Measurements from ENCODE around the gene OR51G2. TPM values are rescaled to one million over a fixed set of nuclear protein-coding genes. Genes with fewer than 3 reads are reported as not detected.

The OR51G2 gene
- total and polyA plus RNA-seq, 11 donors, result not detected

DNA sequence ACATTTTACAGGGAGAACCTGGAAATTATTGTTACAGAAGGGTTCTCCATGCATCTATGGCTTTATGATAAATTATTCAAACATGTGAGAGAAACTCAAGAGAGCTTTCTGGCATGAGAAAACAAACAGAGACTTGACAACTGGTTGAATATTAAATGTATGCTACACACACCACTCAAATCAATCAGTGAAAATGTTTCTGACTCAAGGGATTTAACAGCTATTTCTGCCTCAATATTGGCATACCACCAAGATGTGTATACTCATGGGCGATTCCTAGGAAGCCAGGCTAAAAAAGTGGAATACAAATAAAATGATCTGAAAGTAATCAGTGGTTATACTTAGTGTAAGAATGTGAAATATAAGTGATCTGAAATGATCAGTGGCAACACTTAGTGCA lies 53.3 kb downstream of the OR51G2 start:
- H3K4me3 ChIP-seq, result no peak overlapping the region
- TF ChIP-seq POLR2A (IDR thresholded peaks at IDR 0.05) (no peak), CTCF (IDR thresholded peaks at IDR 0.05) (no peak)
- no peaks in the 10 kb centered on the region for H3K36me3 ChIP-seq
- no peak overlapping the region for H3K27ac ChIP-seq
- no peak for DNase-seq
- 14 to 52% (median 28%) methylated on average over 1 of the region's 1 CpG for WGBS, 4 donors
- intact Hi-C loops (cut with DNase I), result no loop called here
- peaks cover 0 to 5% (median 0%) of the 10 kb centered on the region in 12 donors for H3K4me1 ChIP-seq
- H3K9me3 ChIP-seq, result peaks cover 0 to 6% (median 0%) of the 10 kb centered on the region in 12 donors
- no peaks in the 10 kb centered on the region for H3K27me3 ChIP-seq
- ATAC-seq, result no peak

GRCh38 chr11:4863876-4864275 lies 55.3 kb downstream of the OR51G2 start:
- 24 to 43% (median 38%) methylated on average over 4 of the region's 4 CpGs for WGBS, 4 donors
- peak; percentile 57 to 70 (median 61) for ATAC-seq

More at GRCh38 chr11:4863876-4864275, 55.3 kb downstream of the OR51G2 start:
- Histone ChIP-seq H3K9me3 (peaks cover 0 to 6% (median 0%) of the 10 kb centered on the region in 12 donors), H3K36me3 (no peaks in the 10 kb centered on the region), H3K27me3 (no peaks in the 10 kb centered on the region), H3K27ac (no peak overlapping the region), H3K4me1 (peaks cover 0 to 5% (median 0%) of the 10 kb centered on the region in 12 donors), H3K4me3 (no peak overlapping the region)
- intact Hi-C loops (cut with DNase I), result no loop called here
- no peak for TF ChIP-seq CTCF (IDR thresholded peaks at IDR 0.05)
- no peak for TF ChIP-seq POLR2A (IDR thresholded peaks at IDR 0.05)
- no peak for DNase-seq

Other genes with a start within 250 kb of the OR51G2 start
- gene OR51E2, start 221.5 kb downstream of the OR51G2 start, total RNA-seq, result under 1 TPM in 5 of 9 donors, not detected in 4; 0.10 to 0.50 (median 0.30) TPM
- gene OR51E2, start 221.5 kb downstream of the OR51G2 start, polyA plus RNA-seq, result under 1 TPM; 0.08 to 0.11 TPM
- not detected for gene MMP26, start 214.6 kb downstream of the OR51G2 start, total RNA-seq
- gene MMP26, start 214.6 kb downstream of the OR51G2 start, polyA plus RNA-seq, result not detected
- not detected for gene OR51F1, start 149.4 kb downstream of the OR51G2 start, total RNA-seq
- gene OR51F1, start 149.4 kb downstream of the OR51G2 start, polyA plus RNA-seq, result not detected
- not detected for gene OR52R1, start 115.0 kb downstream of the OR51G2 start, total RNA-seq
- gene OR52R1, start 115.0 kb downstream of the OR51G2 start, polyA plus RNA-seq, result not detected
- not detected for gene OR51F2, start 98.0 kb downstream of the OR51G2 start, total RNA-seq
- not detected for gene OR51F2, start 98.0 kb downstream of the OR51G2 start, polyA plus RNA-seq
- not detected for gene OR51S1, start 70.1 kb downstream of the OR51G2 start, total RNA-seq
- gene OR51S1, start 70.1 kb downstream of the OR51G2 start, polyA plus RNA-seq, result not detected
- gene OR51T1, start 37.5 kb downstream of the OR51G2 start, total RNA-seq, result not detected
- gene OR51T1, start 37.5 kb downstream of the OR51G2 start, polyA plus RNA-seq, result not detected
- not detected for gene OR51A7, start 15.6 kb downstream of the OR51G2 start, total RNA-seq
- gene OR51A7, start 15.6 kb downstream of the OR51G2 start, polyA plus RNA-seq, result not detected
- gene OR51G1, start 5.0 kb upstream of the OR51G2 start, total RNA-seq, result not detected
- not detected for gene OR51G1, start 5.0 kb upstream of the OR51G2 start, polyA plus RNA-seq
- gene OR51A4, start 28.3 kb upstream of the OR51G2 start, total RNA-seq, result not detected
- gene OR51A4, start 28.3 kb upstream of the OR51G2 start, polyA plus RNA-seq, result not detected
- not detected for gene OR51A2, start 36.4 kb upstream of the OR51G2 start, total RNA-seq
- not detected for gene OR51A2, start 36.4 kb upstream of the OR51G2 start, polyA plus RNA-seq
- gene OR51L1, start 75.5 kb upstream of the OR51G2 start, total RNA-seq, result not detected
- gene OR51L1, start 75.5 kb upstream of the OR51G2 start, polyA plus RNA-seq, result not detected
- gene OR52J3, start 127.2 kb upstream of the OR51G2 start, total RNA-seq, result not detected
- not detected for gene OR52J3, start 127.2 kb upstream of the OR51G2 start, polyA plus RNA-seq
- gene OR52E2, start 140.3 kb upstream of the OR51G2 start, total RNA-seq, result not detected
- not detected for gene OR52E2, start 140.3 kb upstream of the OR51G2 start, polyA plus RNA-seq
- not detected for gene OR52E1, start 150.2 kb upstream of the OR51G2 start, total RNA-seq
- gene OR52E1, start 150.2 kb upstream of the OR51G2 start, polyA plus RNA-seq, result not detected
- gene OR52A5, start 219.0 kb upstream of the OR51G2 start, total RNA-seq, result not detected
- gene OR52A5, start 219.0 kb upstream of the OR51G2 start, polyA plus RNA-seq, result not detected
- not detected for gene OR52A1, start 235.4 kb upstream of the OR51G2 start, total RNA-seq
- gene OR52A1, start 235.4 kb upstream of the OR51G2 start, polyA plus RNA-seq, result not detected